H7 (cell line): ENCODE data around the gene LAMA2. TPM values are rescaled to one million over a fixed set of nuclear protein-coding genes. Genes with fewer than 3 reads are reported as not detected.
"Not testable (repeated sequence)": the region's sequence is repeated elsewhere in the genome, so short reads cannot be mapped to it uniquely, and the experiment has no call there.

Source experiments
- DNase-seq: peaks from one replicate; pipeline ENCODE4 v3.0.0; 2012
- H3K27me3 ChIP-seq: 2 replicates; pipeline ENCODE4 v1.6.0; 2011; ENCODE audit warnings: mild to moderate bottlenecking, low read length; ENCODE audit not compliant: control insufficient read depth, insufficient read depth
- H3K36me3 ChIP-seq: replicated peaks from 2 replicates; pipeline ENCODE4 v1.5.1; 2011; ENCODE audit warnings: low read length; ENCODE audit not compliant: control insufficient read depth, insufficient read depth
- H3K4me3 ChIP-seq: 2 replicates; pipeline ENCODE4 v1.5.1; 2011; ENCODE audit warnings: low read depth, mild to moderate bottlenecking, control low read depth, low read length, moderate library complexity; ENCODE audit not compliant: insufficient read depth
- total RNA-seq: library from RNA; depleted of rRNA; stranded (reverse); fragments of >200 nt; shearing (Covaris generic); gene quantifications from 2 replicates; pipeline ENCODE4 v1.2.3, GENCODE V29; 2014

Gene LAMA2
- total RNA-seq, 1 experiment from 2014 or later: 2.2 TPM

- not testable (repeated sequence) for H3K36me3 ChIP-seq, DNase-seq, H3K27me3 ChIP-seq, H3K4me3 ChIP-seq
Observed at GRCh38 chr6:129053143-129053542, 170.2 kb downstream of the LAMA2 start.

DNA sequence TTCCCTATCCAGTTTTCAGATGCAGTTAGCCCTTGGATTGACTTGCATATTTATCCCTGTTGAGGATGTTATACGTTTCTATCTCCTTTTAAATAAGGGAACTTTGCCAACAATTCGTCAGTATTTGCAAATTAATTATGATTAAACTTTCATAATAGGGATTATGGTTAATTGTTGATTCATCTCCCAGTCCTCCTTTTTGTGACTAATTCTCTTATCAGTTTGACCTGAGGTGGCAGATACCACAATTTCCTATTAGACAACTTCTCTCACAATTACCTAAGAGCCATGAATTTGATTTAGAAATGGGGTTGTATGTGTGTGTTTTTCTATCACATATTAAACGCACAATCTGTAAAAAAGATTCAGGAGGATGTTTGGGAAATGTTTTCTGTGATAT, 172.9 kb downstream of the LAMA2 start:
- Histone ChIP-seq H3K36me3 (no peaks in the 10 kb centered on the region), H3K4me3 (no peak overlapping the region), H3K27me3 (no peaks in the 10 kb centered on the region)
- no peak for DNase-seq

GRCh38 chr6:129059650-129060049, 176.7 kb downstream of the LAMA2 start:
- Histone ChIP-seq H3K36me3 (no peaks in the 10 kb centered on the region), H3K27me3 (no peaks in the 10 kb centered on the region), H3K4me3 (no peak overlapping the region)
- no peak for DNase-seq

DNA sequence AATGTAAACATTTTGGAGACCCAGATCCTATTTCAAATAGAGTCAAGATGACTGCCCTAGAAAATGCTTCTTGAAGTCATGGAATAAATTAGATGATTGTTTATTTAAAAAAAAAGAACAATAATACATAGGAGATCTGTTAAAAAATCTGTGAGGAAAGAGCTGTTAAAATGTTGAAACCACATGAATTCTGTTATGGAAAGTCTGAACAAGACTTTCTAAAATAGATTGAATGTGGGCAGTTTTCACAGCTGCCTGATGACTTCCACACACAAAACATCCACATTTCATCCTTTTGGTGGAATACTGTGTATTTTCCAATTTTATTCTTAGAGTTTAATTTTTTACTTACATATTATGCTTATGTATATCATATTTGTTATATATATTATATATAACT, 186.1 kb downstream of the LAMA2 start:
- Histone ChIP-seq H3K27me3 (no peaks in the 10 kb centered on the region), H3K4me3 (no peak overlapping the region), H3K36me3 (no peaks in the 10 kb centered on the region)
- DNase-seq: no peak

- H3K4me3 ChIP-seq: no peak overlapping the region
- no peaks in the 10 kb centered on the region for H3K27me3 ChIP-seq
- no peak for DNase-seq
- H3K36me3 ChIP-seq: no peaks in the 10 kb centered on the region
Observed at GRCh38 chr6:129073051-129073450, 190.1 kb downstream of the LAMA2 start.

- no peaks in the 10 kb centered on the region for H3K36me3 ChIP-seq
- H3K27me3 ChIP-seq: no peaks in the 10 kb centered on the region
- no peak overlapping the region for H3K4me3 ChIP-seq
- no peak for DNase-seq
Observed at GRCh38 chr6:129073691-129074395, 190.9 kb downstream of the LAMA2 start.

DNA sequence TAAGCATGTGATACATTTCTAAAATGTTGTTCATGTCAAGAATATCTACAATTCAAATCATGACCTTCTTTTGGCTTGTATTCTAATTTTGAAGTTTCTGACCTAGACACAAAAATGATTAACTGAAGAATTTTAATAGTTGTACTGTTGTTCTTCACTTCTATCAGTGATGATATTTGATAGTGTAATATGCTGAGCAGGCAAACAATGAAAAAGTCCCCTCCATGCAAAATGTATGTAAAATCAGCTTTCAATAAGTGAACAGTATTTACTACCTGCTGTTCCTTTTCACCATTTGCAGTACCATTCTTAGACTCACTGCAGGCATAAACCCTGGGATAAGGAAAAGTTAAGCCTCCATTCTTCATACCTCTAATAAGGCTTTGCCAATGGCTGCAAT, 201.5 kb downstream of the LAMA2 start:
- Histone ChIP-seq H3K36me3 (no peaks in the 10 kb centered on the region), H3K4me3 (no peak overlapping the region), H3K27me3 (no peaks in the 10 kb centered on the region)
- DNase-seq: no peak

DNA sequence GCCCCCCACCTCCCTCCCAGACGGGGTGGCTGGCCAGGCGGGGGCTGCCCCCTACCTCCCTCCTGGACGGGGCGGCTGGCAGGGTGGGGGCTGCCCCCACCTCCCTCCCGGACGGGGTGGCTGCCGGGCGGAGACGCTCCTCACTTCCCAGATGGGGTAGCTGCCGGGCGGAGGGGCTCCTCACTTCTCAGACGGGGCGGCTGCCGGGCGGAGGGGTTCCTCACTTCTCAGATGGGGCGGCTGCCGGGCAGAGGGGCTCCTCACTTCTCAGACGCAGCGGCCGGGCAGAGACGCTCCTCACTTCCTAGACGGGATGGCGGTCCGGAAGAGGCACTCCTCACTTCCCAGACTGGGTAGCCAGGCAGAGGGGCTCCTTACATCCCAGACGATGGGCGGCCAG, 205.5 kb downstream of the LAMA2 start:
- not testable (repeated sequence) for H3K4me3 ChIP-seq, DNase-seq, H3K27me3 ChIP-seq, H3K36me3 ChIP-seq

DNA sequence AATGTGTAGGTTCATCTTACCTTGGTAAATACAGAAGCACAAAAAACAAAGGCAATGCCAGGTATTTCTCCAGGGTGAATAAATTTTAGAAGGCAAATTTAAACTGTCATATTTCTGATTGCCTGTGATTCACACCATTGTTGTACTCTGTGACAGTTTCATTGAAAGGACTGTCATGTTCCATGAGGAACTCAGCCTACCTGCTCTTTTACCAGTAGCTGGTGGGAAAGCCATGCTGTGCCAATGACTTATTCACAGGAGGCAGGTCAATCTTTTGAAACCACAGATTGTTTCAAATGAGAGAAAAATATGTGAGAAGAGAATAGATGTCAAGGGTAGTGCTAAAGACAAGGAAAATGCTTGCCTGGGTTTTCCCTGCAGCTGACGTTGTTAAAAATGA, 206.4 kb downstream of the LAMA2 start:
- H3K27me3 ChIP-seq: no peaks in the 10 kb centered on the region
- no peak for DNase-seq
- H3K36me3 ChIP-seq: no peaks in the 10 kb centered on the region
- H3K4me3 ChIP-seq: no peak overlapping the region

GRCh38 chr6:129094147-129094546, 211.2 kb downstream of the LAMA2 start:
- H3K36me3 ChIP-seq: no peaks in the 10 kb centered on the region
- no peak for DNase-seq

GRCh38 chr6:129096651-129097290, 213.8 kb downstream of the LAMA2 start:
- no peak overlapping the region for H3K4me3 ChIP-seq
- DNase-seq: no peak
- no peaks in the 10 kb centered on the region for H3K36me3 ChIP-seq
- H3K27me3 ChIP-seq: no peaks in the 10 kb centered on the region

More at GRCh38 chr6:129094147-129094546, 211.2 kb downstream of the LAMA2 start:
- Histone ChIP-seq H3K27me3 (no peaks in the 10 kb centered on the region), H3K4me3 (no peak overlapping the region)

DNA sequence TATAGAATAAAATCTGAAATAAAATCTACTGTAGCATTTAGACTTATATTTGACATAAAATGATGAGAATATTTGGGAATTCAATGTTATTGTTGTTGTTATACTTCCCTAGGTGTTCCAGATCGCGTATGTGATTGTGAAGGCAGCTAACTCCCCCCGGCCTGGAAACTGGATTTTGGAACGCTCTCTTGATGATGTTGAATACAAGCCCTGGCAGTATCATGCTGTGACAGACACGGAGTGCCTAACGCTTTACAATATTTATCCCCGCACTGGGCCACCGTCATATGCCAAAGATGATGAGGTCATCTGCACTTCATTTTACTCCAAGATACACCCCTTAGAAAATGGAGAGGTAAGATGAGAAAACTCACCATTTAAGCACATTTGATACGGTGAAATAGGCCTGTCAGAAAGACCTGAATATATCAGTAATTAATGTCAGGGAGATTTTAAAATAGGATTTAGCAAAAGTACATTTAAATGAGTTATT, 215.2 kb downstream of the LAMA2 start:
- no peaks in the 10 kb centered on the region for H3K36me3 ChIP-seq
- DNase-seq: no peak
- H3K4me3 ChIP-seq: no peak overlapping the region
- no peaks in the 10 kb centered on the region for H3K27me3 ChIP-seq

DNA sequence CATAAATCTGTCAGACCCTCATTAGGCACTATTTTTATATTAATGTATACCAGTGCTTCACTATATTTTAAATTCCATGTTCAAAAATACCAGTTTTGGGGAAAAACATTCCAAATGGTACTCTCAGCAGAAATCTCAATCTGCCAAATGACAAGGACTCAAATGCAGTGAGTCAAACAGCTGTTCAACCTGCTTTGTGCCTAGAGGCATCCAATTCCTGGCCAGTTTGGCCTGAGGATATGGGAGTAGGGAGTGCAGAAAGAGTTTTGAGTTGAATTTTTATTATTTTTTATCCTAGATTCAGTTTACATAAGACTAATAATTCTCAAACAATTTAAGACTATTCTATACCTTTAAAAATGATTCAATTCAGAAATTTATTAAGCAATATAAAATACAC, 216.8 kb downstream of the LAMA2 start:
- Histone ChIP-seq H3K27me3 (no peaks in the 10 kb centered on the region), H3K4me3 (no peak overlapping the region), H3K36me3 (no peaks in the 10 kb centered on the region)
- no peak for DNase-seq

- no peak for DNase-seq
- no peak overlapping the region for H3K4me3 ChIP-seq
- no peaks in the 10 kb centered on the region for H3K27me3 ChIP-seq
- no peaks in the 10 kb centered on the region for H3K36me3 ChIP-seq
Observed at GRCh38 chr6:129100164-129100563, 217.2 kb downstream of the LAMA2 start.

- no peak for DNase-seq
- no peak overlapping the region for H3K4me3 ChIP-seq
- H3K36me3 ChIP-seq: no peaks in the 10 kb centered on the region
- H3K27me3 ChIP-seq: no peaks in the 10 kb centered on the region
Observed at GRCh38 chr6:129102741-129103140, 219.8 kb downstream of the LAMA2 start.
